H9 (cell line): ENCODE measurements around the gene FBXL13. TPM values are rescaled to one million over a fixed set of nuclear protein-coding genes. Genes with fewer than 3 reads are reported as not detected.

ENCODE experiments used
- DNase-seq: peaks from one replicate; pipeline ENCODE4 v3.0.0-alpha.2; 2017
- H2AFZ ChIP-seq: one replicate; pipeline ENCODE4 v1.6.1; 2013; ENCODE audit warnings: mild to moderate bottlenecking, low read length, control low read depth, moderate library complexity
- H2AK5ac ChIP-seq: 2 replicates; pipeline ENCODE4 v1.6.1; 2013; ENCODE audit warnings: low read length, control low read depth, mixed read lengths; ENCODE audit not compliant: insufficient read length
- H2BK120ac ChIP-seq: one replicate; pipeline ENCODE4 v1.6.1; 2013; ENCODE audit warnings: low read depth, mild to moderate bottlenecking, low read length, control low read depth, inconsistent platforms; ENCODE audit not compliant: poor library complexity, severe bottlenecking
- H2BK12ac ChIP-seq: 2 replicates; pipeline ENCODE4 v1.6.1; 2013; ENCODE audit warnings: low read length, control low read depth, mixed read lengths, low read depth; ENCODE audit not compliant: insufficient read length
- H2BK15ac ChIP-seq: 2 replicates; pipeline ENCODE4 v1.6.1; 2013; ENCODE audit warnings: low read depth, low read length, control low read depth
- H2BK20ac ChIP-seq: one replicate; pipeline ENCODE4 v1.6.1; 2013; ENCODE audit warnings: low read depth, mild to moderate bottlenecking, low read length, control low read depth, inconsistent platforms; ENCODE audit not compliant: poor library complexity, severe bottlenecking
- H2BK5ac ChIP-seq: 2 replicates; pipeline ENCODE4 v1.6.1; 2013; ENCODE audit warnings: low read length, control low read depth, mixed read lengths; ENCODE audit not compliant: insufficient read length
- H3K14ac ChIP-seq: 2 replicates; pipeline ENCODE4 v1.6.1; 2013; ENCODE audit warnings: low read length, control low read depth; ENCODE audit not compliant: insufficient read depth
- H3K18ac ChIP-seq: 2 replicates; pipeline ENCODE4 v1.6.1; 2013; ENCODE audit warnings: low read depth, mild to moderate bottlenecking, mixed read lengths, low read length, control low read depth; ENCODE audit not compliant: insufficient read length
- H3K23ac ChIP-seq: 2 replicates; pipeline ENCODE4 v1.6.1; 2013; ENCODE audit warnings: low read length, control low read depth, mixed read lengths, low read depth; ENCODE audit not compliant: insufficient read length
- H3K23me2 ChIP-seq: 2 replicates; pipeline ENCODE4 v1.6.1; 2013; ENCODE audit warnings: low read depth, mild to moderate bottlenecking, mixed read lengths, low read length, control low read depth; ENCODE audit not compliant: insufficient read length, poor library complexity, severe bottlenecking
- H3K27ac ChIP-seq: 2 replicates; pipeline ENCODE4 v1.5.1; 2013; ENCODE audit warnings: low read length, control low read depth, mixed read lengths, low read depth; ENCODE audit not compliant: insufficient read length
- H3K27me3 ChIP-seq: 2 replicates; pipeline ENCODE4 v1.6.1; 2013; ENCODE audit warnings: low read length, control low read depth, inconsistent platforms; ENCODE audit not compliant: insufficient read depth
- H3K4ac ChIP-seq: 2 replicates; pipeline ENCODE4 v1.6.1; 2013; ENCODE audit warnings: low read depth, mild to moderate bottlenecking, control low read depth, inconsistent platforms, low read length, moderate library complexity
- H3K4me1 ChIP-seq: 2 replicates; pipeline ENCODE4 v1.6.1; 2013; ENCODE audit warnings: low read length, control low read depth, inconsistent platforms; ENCODE audit not compliant: insufficient read depth
- H3K4me2 ChIP-seq: 2 replicates; pipeline ENCODE4 v1.6.1; 2013; ENCODE audit warnings: low read length, control low read depth, mixed read lengths; ENCODE audit not compliant: insufficient read length, insufficient read depth
- H3K56ac ChIP-seq: 2 replicates; pipeline ENCODE4 v1.6.1; 2013; ENCODE audit warnings: low read depth, mild to moderate bottlenecking, mixed read lengths, low read length, control low read depth; ENCODE audit not compliant: insufficient read length
- H3K79me1 ChIP-seq: 2 replicates; pipeline ENCODE4 v1.6.1; 2013; ENCODE audit warnings: low read depth, mild to moderate bottlenecking, moderate library complexity, low read length, control low read depth, inconsistent platforms; ENCODE audit not compliant: insufficient read depth, poor library complexity, severe bottlenecking
- H3K79me2 ChIP-seq: 2 replicates; pipeline ENCODE4 v1.6.1; 2013; ENCODE audit warnings: low read length, control low read depth, inconsistent platforms; ENCODE audit not compliant: insufficient read depth
- H3K9ac ChIP-seq: 2 replicates; pipeline ENCODE4 v1.6.1; 2013; ENCODE audit warnings: low read length, control low read depth, mixed read lengths; ENCODE audit not compliant: insufficient read length; ENCODE audit errors: extremely low read depth
- H3K9me3 ChIP-seq: one replicate; pipeline ENCODE4 v1.6.1; 2013; ENCODE audit warnings: low read depth, low read length, inconsistent platforms; ENCODE audit not compliant: control insufficient read depth
- H3T11ph ChIP-seq: one replicate; pipeline ENCODE4 v1.6.1; 2013; ENCODE audit warnings: mild to moderate bottlenecking, low read length, control low read depth, inconsistent platforms
- H4K20me1 ChIP-seq: one replicate; pipeline ENCODE4 v1.6.1; 2013; ENCODE audit not compliant: control insufficient read depth, insufficient read length, insufficient read depth
- H4K5ac ChIP-seq: 2 replicates; pipeline ENCODE4 v1.6.1; 2013; ENCODE audit warnings: low read depth, mild to moderate bottlenecking, mixed read lengths, low read length, control low read depth; ENCODE audit not compliant: insufficient read length
- H4K8ac ChIP-seq: replicated peaks from 2 replicates; pipeline ENCODE4 v1.6.1; 2013; ENCODE audit warnings: low read length, control low read depth, mixed read lengths, low read depth; ENCODE audit not compliant: insufficient read length
- H4K91ac ChIP-seq: 2 replicates; pipeline ENCODE4 v1.6.1; 2013; ENCODE audit warnings: low read depth, mild to moderate bottlenecking, moderate library complexity, mixed read lengths, low read length, control low read depth; ENCODE audit not compliant: insufficient read length
- H3K27ac Mint-ChIP-seq, 3 experiments: 2 replicates in 2 of 3; 3 replicates in 1 of 3; pipeline ENCODE4 v1.8.0; 2020 to 2021; ENCODE audit warnings: mixed read lengths in 3 of 3, mild to moderate bottlenecking in 1 of 3, moderate library complexity in 1 of 3
- H3K27me3 Mint-ChIP-seq: 2 replicates; pipeline ENCODE4 v1.8.0; 2021; ENCODE audit warnings: low read depth, mild to moderate bottlenecking, moderate library complexity, mixed read lengths
- H3K36me3 Mint-ChIP-seq, 3 experiments: 2 replicates in 2 of 3; 3 replicates in 1 of 3; pipeline ENCODE4 v1.8.0; 2020 to 2021; ENCODE audit warnings: low read depth in 3 of 3, mixed read lengths in 3 of 3; ENCODE audit not compliant: insufficient read depth in 1 of 3
- H3K4me1 Mint-ChIP-seq, 2 experiments: 2 replicates each; pipeline ENCODE4 v1.8.0; 2020; ENCODE audit warnings: mixed read lengths in 2 of 2
- H3K4me3 Mint-ChIP-seq, 2 experiments: 2 replicates in 1 of 2; 3 replicates in 1 of 2; pipeline ENCODE4 v1.8.0; 2020 to 2021; ENCODE audit warnings: mild to moderate bottlenecking in 2 of 2, mixed read lengths in 2 of 2, moderate library complexity in 1 of 2
- H3K9me3 Mint-ChIP-seq, 2 experiments: 2 replicates in 1 of 2; 3 replicates in 1 of 2; pipeline ENCODE4 v1.8.0; 2020; ENCODE audit warnings: mild to moderate bottlenecking in 2 of 2, mixed read lengths in 2 of 2, moderate library complexity in 1 of 2
- total RNA-seq: library from RNA; stranded (reverse); gene quantifications from 2 replicates; pipeline ENCODE4 v1.2.1, GENCODE V29; 2021
- TF ChIP-seq, protein P1 (sequence below): fragments of 200-600 bp; sonication (generic); conservative IDR thresholded peaks from 3 replicates; pipeline ENCODE4 v1.8.0; 2021; ENCODE audit warnings: antibody characterized with exemption, mild to moderate bottlenecking

FBXL13 gene
- total RNA-seq, 1 experiment from 2014 or later = 4.4 TPM

- Histone ChIP-seq H3T11ph (no peak overlapping the region), H2BK20ac (no peak overlapping the region), H3K9me3 (no peaks in the 10 kb centered on the region), H2AK5ac (no peak overlapping the region), H3K23me2 (no peaks in the 10 kb centered on the region), H2BK5ac (no peak overlapping the region), H3K23ac (no peak overlapping the region), H3K4ac (no peak overlapping the region), H3K27ac (no peak overlapping the region), H3K56ac (no peak overlapping the region), H3K14ac (no peak overlapping the region), H3K18ac (no peak overlapping the region), H2BK15ac (no peak overlapping the region), H3K4me2 (no peak overlapping the region), H2AFZ (no peak overlapping the region), H3K79me1 (no peaks in the 10 kb centered on the region), H4K20me1 (no peaks in the 10 kb centered on the region), H3K27me3 (no peaks in the 10 kb centered on the region), H4K5ac (no peak overlapping the region), H2BK12ac (no peak overlapping the region), H3K79me2 (no peaks in the 10 kb centered on the region), H3K9ac (no peak overlapping the region), H2BK120ac (no peak overlapping the region), H4K91ac (no peak overlapping the region), H4K8ac (no peak overlapping the region), H3K4me1 (no peaks in the 10 kb centered on the region)
- DNase-seq = no peak
- no peaks in the 10 kb centered on the region for H3K9me3 Mint-ChIP-seq
- TF ChIP-seq, protein P1, sequence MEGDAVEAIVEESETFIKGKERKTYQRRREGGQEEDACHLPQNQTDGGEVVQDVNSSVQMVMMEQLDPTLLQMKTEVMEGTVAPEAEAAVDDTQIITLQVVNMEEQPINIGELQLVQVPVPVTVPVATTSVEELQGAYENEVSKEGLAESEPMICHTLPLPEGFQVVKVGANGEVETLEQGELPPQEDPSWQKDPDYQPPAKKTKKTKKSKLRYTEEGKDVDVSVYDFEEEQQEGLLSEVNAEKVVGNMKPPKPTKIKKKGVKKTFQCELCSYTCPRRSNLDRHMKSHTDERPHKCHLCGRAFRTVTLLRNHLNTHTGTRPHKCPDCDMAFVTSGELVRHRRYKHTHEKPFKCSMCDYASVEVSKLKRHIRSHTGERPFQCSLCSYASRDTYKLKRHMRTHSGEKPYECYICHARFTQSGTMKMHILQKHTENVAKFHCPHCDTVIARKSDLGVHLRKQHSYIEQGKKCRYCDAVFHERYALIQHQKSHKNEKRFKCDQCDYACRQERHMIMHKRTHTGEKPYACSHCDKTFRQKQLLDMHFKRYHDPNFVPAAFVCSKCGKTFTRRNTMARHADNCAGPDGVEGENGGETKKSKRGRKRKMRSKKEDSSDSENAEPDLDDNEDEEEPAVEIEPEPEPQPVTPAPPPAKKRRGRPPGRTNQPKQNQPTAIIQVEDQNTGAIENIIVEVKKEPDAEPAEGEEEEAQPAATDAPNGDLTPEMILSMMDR = no peak
- H3K4me1 Mint-ChIP-seq = no peaks in the 10 kb centered on the region
- H3K27me3 Mint-ChIP-seq = no peaks in the 10 kb centered on the region
- no peak overlapping the region for H3K27ac Mint-ChIP-seq
- H3K36me3 Mint-ChIP-seq = no peaks in the 10 kb centered on the region
- no peak overlapping the region for H3K4me3 Mint-ChIP-seq
Measured at GRCh38 chr7:102842284-102842683, 232.3 kb downstream of the FBXL13 start.
